Mononuclear cell (primary cell): ENCODE data around the gene SEZ6L. TPM values are rescaled to one million over a fixed set of nuclear protein-coding genes. Genes with fewer than 3 reads are reported as not detected.

ENCODE experiments used
- H3K27me3 ChIP-seq: 2 replicates; pipeline ENCODE4 v1.6.0; 2011; ENCODE audit warnings: low read length, control low read depth; ENCODE audit not compliant: insufficient read depth
- H3K4me1 ChIP-seq: 2 replicates; pipeline ENCODE4 v1.5.1; 2011; ENCODE audit warnings: mild to moderate bottlenecking, low read length, control low read depth; ENCODE audit not compliant: insufficient read depth
- H3K4me3 ChIP-seq: 2 replicates; pipeline ENCODE4 v1.5.1; 2011; ENCODE audit warnings: mild to moderate bottlenecking, low read length, moderate library complexity
- H3K9me3 ChIP-seq: 2 replicates; pipeline ENCODE4 v1.5.1; 2011; ENCODE audit warnings: low read depth, mild to moderate bottlenecking, control low read depth, low read length
- total RNA-seq: library from RNA; depleted of rRNA; stranded (reverse); fragments of >200 nt; gene quantifications from one replicate; pipeline ENCODE4 v1.2.3, GENCODE V29; 2012

SEZ6L gene
- total RNA-seq, 1 donor, result 0.84 TPM

- Histone ChIP-seq H3K4me3 (no peak overlapping the region), H3K9me3 (no peaks in the 10 kb centered on the region), H3K27me3 (no peaks in the 10 kb centered on the region), H3K4me1 (peaks cover 5% of the 10 kb centered on the region)
Measured at GRCh38 chr22:26374391-26375026, 205.2 kb downstream of the SEZ6L start.

GRCh38 chr22:26377170-26377830 lies 208.0 kb downstream of the SEZ6L start:
- Histone ChIP-seq H3K9me3 (no peaks in the 10 kb centered on the region), H3K4me3 (no peak overlapping the region), H3K27me3 (peaks cover 3% of the 10 kb centered on the region), H3K4me1 (peaks cover 5% of the 10 kb centered on the region)

DNA sequence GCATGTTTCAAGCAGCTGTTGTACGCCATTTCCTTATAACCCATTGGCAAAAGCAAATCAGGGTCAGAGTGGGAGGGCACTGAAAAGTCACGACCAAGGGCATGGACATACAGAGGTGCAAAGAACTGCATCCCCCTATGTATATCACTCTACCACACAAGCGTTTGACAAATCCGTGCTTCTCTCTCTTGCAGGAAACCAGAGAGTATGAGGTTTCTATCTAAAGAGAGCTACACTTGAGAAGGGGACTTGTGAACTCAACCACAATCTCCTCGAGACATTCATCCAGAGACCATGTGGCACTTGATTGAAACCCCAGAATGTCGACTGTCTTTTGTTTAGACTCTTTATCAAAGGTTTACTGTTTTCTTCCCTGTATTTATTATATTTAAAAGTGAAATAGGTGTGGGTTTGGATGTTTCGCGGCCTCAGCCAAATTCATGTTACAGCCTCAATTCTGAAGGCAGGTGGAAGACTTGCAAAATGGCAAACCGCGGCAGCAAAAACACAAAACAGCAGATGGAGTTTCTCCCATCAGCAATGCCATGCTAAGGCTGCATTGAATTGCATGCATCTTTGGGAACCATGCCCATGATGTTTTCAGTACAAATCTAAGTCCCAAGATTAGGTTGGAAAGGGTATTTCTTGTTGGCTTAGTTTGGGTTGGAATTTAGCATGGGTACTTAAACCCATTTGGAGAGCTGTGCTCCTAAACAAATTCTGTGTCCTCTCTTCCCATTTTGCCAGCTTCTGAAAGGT lies 211.0 kb downstream of the SEZ6L start:
- Histone ChIP-seq H3K27me3 (peaks cover 3% of the 10 kb centered on the region), H3K4me1 (peaks cover 5% of the 10 kb centered on the region), H3K4me3 (no peak overlapping the region), H3K9me3 (no peaks in the 10 kb centered on the region)

DNA sequence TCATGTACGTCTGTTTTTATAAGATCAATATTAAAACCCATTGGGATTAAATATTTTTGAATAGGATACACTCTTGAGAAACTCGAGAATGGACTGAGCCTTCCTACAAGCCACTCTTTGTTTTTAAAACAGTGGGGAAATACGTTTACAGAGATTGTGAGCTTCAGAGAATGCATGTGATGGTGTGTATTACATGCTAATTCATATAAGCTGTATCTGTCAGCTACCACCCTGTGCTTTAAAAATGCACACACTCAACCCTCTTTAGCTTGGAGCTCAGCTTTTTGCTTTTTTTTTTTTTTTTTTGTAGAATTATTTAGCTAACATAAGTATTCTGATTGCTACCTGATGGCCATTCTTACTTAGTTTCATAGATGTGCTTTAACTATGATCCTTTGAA lies 213.5 kb downstream of the SEZ6L start:
- Histone ChIP-seq H3K4me1 (no peaks in the 10 kb centered on the region), H3K27me3 (peaks cover 3% of the 10 kb centered on the region), H3K4me3 (no peak overlapping the region), H3K9me3 (no peaks in the 10 kb centered on the region)

DNA sequence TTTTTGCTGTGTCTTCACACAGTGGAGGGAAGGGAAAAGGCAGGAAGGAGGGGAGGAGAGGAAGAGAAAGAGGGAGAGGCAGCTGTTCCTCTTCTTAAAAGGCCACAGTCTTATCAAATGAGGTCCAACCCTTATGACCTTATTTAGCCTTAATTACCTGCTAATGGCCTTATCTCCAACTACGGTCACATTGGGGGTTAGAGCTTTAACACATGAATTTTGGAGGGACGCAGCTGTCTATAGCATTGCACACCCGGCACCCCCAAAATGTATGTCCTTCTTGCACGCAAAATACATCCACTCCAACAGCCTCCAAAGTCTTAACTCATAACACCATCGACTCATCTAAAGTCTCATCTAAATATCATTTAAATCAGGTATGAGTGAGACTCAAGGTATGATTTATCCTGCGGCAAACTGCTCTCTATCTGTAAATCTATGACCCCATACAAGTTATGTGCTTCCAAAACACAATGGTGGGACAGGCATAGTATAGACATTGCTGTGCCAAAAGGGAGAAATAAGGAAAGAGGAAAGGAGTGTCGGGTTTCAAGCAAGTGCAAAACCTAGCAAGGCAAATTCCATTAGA lies 214.8 kb downstream of the SEZ6L start:
- no peak overlapping the region for H3K4me3 ChIP-seq
- peaks cover 5% of the 10 kb centered on the region for H3K27me3 ChIP-seq
- H3K4me1 ChIP-seq, result no peaks in the 10 kb centered on the region
- H3K9me3 ChIP-seq, result no peaks in the 10 kb centered on the region

DNA sequence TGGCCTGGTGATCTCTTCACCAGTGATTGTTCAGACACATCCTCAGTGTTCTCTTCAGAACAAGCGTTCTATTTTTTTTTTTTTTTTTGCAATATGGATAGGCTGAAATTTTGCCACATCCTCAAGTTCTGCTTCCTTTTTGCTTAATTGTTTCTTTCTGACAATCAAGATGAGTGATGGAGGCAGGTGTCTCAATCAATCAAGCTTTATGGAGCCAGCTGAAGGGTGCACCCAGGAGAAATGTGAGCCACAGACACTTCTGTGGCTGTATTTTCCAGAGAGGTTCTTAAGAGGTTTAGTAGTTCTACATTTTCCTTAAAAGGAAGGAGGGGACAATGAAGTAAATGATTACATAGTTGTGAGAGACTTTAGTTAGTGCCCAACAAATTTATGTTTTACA lies 215.9 kb downstream of the SEZ6L start:
- H3K9me3 ChIP-seq, result no peaks in the 10 kb centered on the region
- H3K4me3 ChIP-seq, result no peak overlapping the region
- H3K27me3 ChIP-seq, result peaks cover 5% of the 10 kb centered on the region
- no peaks in the 10 kb centered on the region for H3K4me1 ChIP-seq

GRCh38 chr22:26389125-26389524 lies 219.9 kb downstream of the SEZ6L start:
- Histone ChIP-seq H3K9me3 (no peaks in the 10 kb centered on the region), H3K4me1 (no peaks in the 10 kb centered on the region), H3K27me3 (peaks cover 2% of the 10 kb centered on the region), H3K4me3 (no peak overlapping the region)

DNA sequence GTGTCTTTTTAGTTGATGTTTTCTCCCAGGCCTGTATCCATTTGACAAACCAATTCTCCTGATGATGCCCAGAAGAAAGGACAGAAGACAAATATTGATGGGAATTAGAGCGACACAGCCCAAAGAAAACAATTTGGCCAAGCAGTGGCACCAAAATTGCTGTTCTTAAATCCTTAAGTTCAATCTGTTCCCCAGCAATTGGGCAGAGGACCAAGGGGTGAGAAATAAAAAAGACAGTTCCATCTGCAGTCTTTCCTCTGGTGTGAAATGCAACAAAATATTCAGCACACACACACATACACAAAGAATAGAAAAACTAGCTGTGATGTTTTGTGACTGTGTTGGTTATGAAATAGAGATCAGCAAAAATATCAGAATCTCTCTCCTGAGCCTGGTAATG lies 221.8 kb downstream of the SEZ6L start:
- Histone ChIP-seq H3K4me3 (no peak overlapping the region), H3K27me3 (peaks cover 2% of the 10 kb centered on the region), H3K4me1 (no peaks in the 10 kb centered on the region), H3K9me3 (no peaks in the 10 kb centered on the region)

GRCh38 chr22:26391623-26392022 lies 222.4 kb downstream of the SEZ6L start:
- Histone ChIP-seq H3K4me1 (no peaks in the 10 kb centered on the region), H3K9me3 (no peaks in the 10 kb centered on the region), H3K4me3 (no peak overlapping the region), H3K27me3 (peaks cover 2% of the 10 kb centered on the region)

- Histone ChIP-seq H3K27me3 (no peaks in the 10 kb centered on the region), H3K4me3 (no peak overlapping the region), H3K4me1 (no peaks in the 10 kb centered on the region), H3K9me3 (no peaks in the 10 kb centered on the region)
Measured at GRCh38 chr22:26393929-26394328, 224.7 kb downstream of the SEZ6L start.

- H3K4me3 ChIP-seq, result no peak overlapping the region
- H3K9me3 ChIP-seq, result no peaks in the 10 kb centered on the region
- no peaks in the 10 kb centered on the region for H3K4me1 ChIP-seq
- H3K27me3 ChIP-seq, result no peaks in the 10 kb centered on the region
Measured at GRCh38 chr22:26394777-26395176, 225.5 kb downstream of the SEZ6L start.

- Histone ChIP-seq H3K27me3 (no peaks in the 10 kb centered on the region), H3K4me3 (no peak overlapping the region), H3K9me3 (no peaks in the 10 kb centered on the region), H3K4me1 (no peaks in the 10 kb centered on the region)
Measured at GRCh38 chr22:26395926-26396325, 226.7 kb downstream of the SEZ6L start.

- peaks cover 2% of the 10 kb centered on the region for H3K4me1 ChIP-seq
- no peak overlapping the region for H3K4me3 ChIP-seq
- no peaks in the 10 kb centered on the region for H3K27me3 ChIP-seq
- H3K9me3 ChIP-seq, result no peaks in the 10 kb centered on the region
Measured at GRCh38 chr22:26398741-26399153, 229.5 kb downstream of the SEZ6L start.

- Histone ChIP-seq H3K9me3 (no peaks in the 10 kb centered on the region), H3K4me3 (no peak overlapping the region), H3K4me1 (peaks cover 7% of the 10 kb centered on the region), H3K27me3 (no peaks in the 10 kb centered on the region)
Measured at GRCh38 chr22:26399289-26399688, 230.0 kb downstream of the SEZ6L start.

DNA sequence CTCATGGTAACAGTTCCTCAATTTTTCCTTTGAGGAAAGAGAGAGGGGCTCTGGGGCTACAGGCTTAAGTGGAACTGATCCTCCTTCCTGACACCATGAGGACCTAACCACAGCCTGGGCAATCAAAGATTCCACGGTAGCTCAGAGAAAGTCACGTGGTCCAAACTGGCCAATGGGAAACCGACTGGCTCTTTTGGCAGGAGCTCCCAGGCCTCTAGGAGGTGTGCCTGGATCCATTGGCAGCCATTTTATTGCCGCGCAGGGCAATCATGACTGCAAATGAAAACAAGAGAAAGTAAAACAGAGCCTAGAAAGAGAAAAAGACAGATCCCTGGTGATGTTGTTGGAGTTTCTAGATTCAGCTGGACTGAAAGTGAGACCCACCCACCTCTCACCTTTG lies 232.5 kb downstream of the SEZ6L start:
- no peak overlapping the region for H3K4me3 ChIP-seq
- no peaks in the 10 kb centered on the region for H3K27me3 ChIP-seq
- H3K4me1 ChIP-seq, result peaks cover 22% of the 10 kb centered on the region
- no peaks in the 10 kb centered on the region for H3K9me3 ChIP-seq
